ENCODE measurements around the gene DYDC1. TPM values are rescaled to one million over a fixed set of nuclear protein-coding genes. Genes with fewer than 3 reads are reported as not detected.
"Not testable (repeated sequence)": the region's sequence is repeated elsewhere in the genome, so short reads cannot be mapped to it uniquely, and the experiment has no call there.

DYDC1 gene
- polyA plus RNA-seq, 4 donors, result 0.17 to 0.76 TPM; not detected in 2

DNA sequence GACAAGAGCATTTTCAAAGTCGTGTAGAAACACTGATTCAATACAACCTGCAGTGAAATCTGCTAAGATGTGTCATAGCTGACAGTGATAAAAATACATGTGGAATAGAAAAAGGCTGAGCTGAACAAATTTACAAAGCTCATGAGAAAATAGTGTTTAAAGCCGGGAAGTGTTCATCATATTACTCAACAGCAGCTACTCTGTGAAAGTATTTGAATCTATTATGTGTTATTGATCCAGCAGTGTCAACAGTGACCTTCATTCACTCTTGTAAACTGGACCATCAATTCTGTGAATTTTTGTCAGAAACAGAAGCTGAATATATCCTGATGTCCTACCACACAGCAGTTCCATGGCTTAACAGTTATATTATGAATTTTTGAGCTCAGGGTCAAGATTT lies 11.6 kb downstream of the DYDC1 start:
- no peak for DNase-seq (ENCODE audit: low read depth in 4 of 4, low spot score in 2 of 4)

DNA sequence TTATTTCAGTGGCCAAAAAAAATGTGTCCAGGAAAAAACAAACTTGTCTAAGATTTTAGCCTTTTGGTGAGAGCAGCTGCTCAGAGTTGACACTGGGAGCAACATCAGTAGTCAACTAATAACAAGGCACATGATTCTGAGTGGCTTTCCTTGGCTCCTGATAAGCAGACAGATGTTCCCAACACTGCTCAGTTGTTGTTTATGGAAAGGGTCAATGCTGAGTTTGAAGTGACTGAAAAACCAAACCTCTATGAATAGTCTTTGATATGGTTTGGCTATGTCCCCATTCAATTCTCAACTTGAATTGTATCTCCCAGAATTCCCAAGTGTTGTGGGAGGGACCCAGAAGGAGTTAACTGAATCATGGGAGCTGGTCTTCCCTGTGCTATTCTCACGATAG lies 12.3 kb downstream of the DYDC1 start:
- DNase-seq (ENCODE audit: low read depth in 4 of 4, low spot score in 2 of 4), result no peak

DNA sequence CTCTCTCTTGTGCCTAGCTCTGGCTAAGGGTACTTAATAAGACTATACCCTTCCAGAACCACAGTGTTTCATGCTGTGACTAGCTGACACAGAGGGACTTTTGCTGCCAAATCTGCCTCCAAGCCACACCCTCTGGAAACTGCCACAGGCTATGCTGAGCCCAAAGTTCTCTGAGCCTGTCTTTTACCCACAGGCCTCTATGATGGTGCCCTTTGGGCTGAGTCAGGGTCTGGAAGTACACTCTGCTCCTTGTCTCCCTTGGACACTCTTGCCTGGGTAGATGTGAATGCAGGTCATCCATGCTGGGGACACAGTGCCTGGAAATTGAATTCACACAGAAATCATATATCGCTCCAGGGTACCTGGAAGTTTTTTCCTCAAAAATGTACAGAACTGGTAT lies 22.6 kb downstream of the DYDC1 start:
- no peak for DNase-seq (ENCODE audit: low read depth in 4 of 4, low spot score in 2 of 4)

DNA sequence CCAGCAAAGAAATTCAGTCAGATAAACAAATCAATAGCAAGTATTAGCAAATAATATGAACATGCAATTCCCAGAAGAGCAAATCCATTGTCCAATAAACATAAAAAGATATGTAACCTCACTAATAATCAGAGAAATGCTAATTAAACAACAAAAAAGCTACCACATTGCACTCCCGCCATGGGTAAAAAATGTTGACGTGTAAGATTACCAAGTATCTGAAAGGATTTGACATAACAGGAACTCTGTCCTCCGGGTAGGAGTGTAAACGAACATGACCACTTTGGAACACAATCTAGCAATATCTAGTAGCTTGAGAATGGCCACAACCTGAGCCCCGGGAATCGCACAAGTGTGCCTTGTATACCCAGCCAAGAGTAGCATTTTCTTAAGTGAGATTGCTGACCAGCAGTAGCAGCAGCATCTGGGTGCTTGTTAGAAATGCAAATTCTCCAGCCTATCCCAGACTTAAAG lies 31.6 kb downstream of the DYDC1 start:
- DNase-seq (ENCODE audit: low read depth in 4 of 4, low spot score in 2 of 4), result no peak

DNA sequence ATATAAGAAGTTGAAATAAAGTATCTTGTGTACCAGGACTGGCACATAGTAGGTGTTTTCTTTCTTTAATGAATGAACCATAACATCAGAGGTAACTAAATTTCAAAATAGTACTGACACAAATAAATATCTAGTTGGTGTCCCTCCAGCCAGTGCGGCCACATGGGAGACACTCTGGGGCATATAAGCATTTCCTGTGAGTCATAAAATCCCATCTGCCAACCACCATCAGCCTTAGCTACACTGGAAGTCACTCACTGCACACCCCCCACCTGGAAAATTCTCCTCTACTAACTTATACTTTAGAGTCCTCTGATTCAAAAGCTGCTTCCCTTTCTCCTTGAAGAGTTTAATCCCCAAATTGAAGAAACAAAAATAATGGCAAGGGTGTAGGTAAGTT lies 32.5 kb downstream of the DYDC1 start:
- DNase-seq (ENCODE audit: low read depth in 4 of 4, low spot score in 2 of 4), result no peak

DNA sequence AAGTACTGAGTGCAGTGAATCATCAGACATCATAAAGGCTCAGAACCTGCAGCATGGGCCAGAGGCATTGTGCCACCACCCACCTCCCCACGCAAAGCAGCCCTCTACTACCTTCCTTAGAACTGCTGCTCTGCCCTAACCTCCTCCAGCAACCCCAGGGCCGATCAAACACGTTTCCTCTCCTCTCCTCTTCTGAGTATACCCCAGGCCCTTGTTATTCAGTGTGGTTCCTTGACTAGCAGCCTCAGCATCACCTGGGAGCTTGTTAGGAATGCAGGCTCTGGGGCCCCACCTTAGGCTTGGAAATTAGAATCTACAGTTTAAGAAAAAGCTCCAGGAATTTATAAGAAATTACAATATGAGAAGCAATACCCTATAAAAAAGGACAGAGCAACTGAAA lies 33.2 kb downstream of the DYDC1 start:
- DNase-seq (ENCODE audit: low read depth in 4 of 4, low spot score in 2 of 4), result no peak

DNA sequence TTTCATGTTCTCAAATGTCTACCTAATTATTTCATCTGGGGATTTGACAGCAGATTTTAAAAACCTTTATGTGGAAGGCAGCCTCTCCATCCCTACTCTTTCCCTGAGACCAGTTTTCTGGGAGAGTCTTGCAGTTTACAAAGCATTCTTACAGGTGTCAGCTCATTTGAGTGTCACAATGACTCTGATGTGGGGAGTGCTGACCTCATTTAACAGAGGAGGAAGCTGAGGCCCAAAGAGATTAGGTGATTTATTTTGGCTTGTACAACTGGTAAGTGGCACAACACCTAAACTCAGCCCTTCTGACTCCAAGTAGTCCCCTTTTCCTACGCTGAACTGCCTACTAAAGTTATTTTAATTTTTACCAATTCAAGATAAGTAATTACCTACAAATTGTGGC lies 33.8 kb downstream of the DYDC1 start:
- no peak for DNase-seq (ENCODE audit: low read depth in 4 of 4, low spot score in 2 of 4)

DNA sequence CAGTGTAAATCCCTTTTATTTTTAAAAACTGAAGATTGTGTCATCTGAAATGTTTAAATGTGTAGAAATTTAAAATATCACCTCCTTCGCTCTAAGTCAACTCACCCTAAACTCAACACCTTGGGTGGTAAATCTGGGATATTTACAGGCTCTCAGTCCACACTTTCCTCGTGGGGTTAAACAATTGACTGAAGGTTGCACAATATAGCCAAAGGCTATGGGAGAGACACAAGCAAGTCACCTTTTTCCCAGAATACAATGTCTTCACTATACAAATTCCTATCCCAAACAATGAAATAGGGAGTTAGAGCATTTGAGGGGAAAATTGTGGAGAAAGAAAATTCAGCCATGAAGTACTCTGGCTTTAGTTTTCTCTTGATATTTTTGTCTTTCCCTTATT lies 34.4 kb downstream of the DYDC1 start:
- DNase-seq (ENCODE audit: low read depth in 4 of 4, low spot score in 2 of 4), result no peak

DNA sequence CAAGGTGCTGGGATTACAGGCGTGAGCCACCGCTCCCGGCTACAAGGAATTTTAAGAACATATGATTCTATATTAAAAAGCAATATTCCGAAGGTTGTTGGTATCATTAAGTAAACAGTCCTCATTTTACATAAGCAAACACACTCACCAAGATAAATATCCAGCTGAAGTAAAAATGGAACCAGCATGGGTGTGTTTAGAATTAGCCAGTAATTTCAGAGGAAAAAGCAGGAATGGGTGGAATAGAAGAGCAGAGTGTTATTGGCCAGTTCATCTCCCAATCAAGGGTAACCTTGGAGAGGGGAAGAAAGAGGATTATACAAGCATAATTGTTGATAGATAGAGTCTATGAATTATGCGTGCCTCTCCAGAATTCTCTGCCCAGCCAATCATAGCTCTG lies 35.4 kb downstream of the DYDC1 start:
- no peak for DNase-seq (ENCODE audit: low read depth in 4 of 4, low spot score in 2 of 4)

DNA sequence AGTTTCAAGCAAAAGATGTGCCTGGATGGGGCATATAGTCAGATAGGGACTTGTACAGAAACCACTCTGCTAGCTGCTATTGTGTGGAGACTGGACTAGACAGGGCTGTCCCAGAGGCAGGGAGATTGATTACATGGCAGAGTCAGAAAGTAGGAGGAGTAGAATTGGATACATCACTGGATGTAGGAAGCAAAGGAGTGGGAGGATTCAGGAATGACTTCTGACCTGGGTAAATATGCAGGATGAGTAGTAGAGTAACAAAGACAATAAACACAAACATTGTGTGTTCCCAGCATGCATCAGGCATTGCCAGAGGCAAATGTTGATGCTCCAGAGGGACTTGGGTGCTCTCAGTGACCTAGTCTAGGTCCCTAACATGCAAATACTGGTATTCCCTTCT lies 36.2 kb downstream of the DYDC1 start:
- DNase-seq (ENCODE audit: low read depth in 4 of 4, low spot score in 2 of 4), result peak in 1 of 4 donors; percentile 1

DNA sequence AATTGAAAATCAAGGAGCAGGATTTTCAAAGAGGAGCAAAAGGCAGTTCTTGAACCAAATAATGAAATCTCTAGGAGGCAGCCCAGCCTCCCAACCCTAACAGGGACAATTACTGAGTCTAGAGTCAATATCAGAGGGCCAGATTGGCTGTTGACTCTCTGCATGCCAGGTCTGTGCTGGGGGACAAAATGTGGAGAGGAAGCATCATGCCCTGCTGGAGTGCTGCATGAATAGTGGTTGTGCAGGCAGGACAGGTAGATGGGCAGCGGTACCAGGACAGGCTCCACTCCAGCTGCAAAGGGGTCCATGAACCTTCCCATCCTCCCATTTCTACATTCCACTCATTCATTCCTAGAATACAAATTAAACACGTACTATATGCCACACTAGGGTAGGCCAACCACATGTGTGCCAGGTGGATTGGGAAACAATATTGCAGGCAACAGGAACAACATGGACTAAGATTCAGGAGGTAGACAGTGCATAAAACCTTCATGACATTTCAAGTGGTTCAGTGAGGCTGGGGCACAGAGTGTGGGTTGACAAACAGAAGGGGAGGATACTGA lies 36.7 kb downstream of the DYDC1 start:
- DNase-seq (ENCODE audit: low read depth in 4 of 4, low spot score in 2 of 4), result no peak

DNA sequence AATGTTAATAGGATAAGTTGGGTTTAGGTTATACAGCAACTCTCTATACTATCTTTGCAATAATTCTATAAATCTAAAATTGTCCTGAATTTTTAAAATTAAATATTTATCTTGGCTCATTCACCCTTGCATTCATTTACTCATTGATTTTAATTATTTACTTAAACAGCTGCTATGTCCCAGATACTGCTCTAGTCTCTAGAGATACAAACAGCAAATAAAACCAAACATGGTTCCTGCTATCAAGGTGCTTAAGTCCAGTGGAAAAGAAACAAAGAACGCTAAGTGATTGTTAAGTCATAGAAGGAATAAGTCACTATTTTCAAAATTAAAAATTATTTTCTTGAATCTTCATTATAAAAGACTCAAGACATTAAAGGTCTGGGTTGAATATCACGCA lies 37.2 kb downstream of the DYDC1 start:
- DNase-seq (ENCODE audit: low read depth in 4 of 4, low spot score in 2 of 4), result no peak

DNA sequence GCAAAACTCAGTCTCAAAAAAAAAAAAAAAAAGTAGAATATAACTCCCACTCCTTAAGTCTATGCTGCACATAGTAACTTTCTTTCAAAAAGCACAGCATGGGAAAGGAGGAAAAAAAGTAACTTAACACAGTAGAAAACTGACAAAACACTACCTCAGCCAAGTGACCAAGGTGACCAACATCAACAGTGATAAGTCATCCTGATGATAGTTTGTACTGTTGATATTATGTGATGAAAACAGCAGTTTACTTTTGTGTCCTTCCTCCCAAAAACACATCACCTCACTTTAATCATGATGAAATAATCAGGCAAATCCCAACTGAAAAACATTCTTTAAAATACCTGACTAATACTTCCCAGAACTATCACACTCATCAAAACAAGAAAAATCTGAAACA lies 37.8 kb downstream of the DYDC1 start:
- no peak for DNase-seq (ENCODE audit: low read depth in 4 of 4, low spot score in 2 of 4)

DNA sequence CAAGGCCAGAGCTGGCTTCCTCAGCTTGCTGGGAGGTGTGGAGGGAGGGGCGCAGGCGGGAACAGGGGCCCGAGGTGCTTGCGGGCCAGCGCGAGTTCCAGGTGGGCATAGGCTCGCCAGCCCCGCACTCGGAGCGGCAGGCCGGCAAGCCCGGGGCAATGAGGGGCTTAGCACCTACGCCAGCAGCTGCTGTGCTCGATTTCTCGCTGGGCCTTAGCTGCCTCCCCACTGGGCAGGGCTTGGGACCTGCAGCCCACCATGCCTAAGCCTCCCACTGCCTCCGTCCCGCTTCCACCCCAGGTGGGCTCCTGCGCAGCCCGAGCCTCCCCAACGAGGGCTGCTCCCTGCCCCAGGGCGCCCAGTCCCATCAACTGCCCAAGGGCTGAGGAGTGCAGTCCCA lies 41.2 kb downstream of the DYDC1 start:
- DNase-seq (ENCODE audit: low read depth in 4 of 4, low spot score in 2 of 4), result no peak

DNA sequence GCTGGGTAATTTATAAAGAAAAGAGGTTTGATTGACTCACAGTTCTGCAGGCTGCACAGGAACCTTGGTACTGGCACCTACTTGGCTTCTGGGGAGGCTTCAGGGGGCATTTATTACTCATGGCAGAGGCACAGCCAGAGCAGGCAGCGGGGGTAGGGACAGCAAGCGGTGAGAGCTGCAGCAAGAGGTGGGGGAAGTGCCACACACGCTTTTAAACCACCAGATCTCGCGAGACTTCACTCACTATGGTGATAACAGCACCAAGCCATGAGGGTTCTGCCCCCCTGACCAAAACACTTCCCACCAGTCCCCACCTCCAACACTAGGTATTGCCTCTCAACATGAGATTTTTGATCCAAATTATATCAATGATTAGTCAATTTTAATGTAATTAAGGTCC lies 43.0 kb downstream of the DYDC1 start:
- no peak for DNase-seq (ENCODE audit: low read depth in 4 of 4, low spot score in 2 of 4)

DNA sequence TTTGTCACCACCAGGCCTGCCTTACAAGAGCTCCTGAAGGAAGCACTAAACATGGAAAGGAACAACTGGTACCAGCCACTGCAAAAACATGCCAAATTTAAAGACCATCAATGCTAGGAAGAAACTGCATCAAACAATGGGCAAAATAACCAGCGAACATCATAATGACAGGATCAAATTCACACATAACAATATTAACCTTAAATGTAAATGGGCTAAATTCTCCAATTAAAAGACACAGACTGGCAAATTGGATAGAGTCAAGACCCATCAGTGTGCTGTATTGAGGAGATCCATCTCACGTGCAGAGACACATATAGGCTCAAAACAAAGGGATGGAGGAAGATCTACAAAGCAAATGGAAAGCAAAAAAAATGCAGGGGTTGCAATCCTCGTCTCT lies 50.6 kb downstream of the DYDC1 start:
- DNase-seq (ENCODE audit: low read depth in 4 of 4, low spot score in 2 of 4), result not testable (repeated sequence)

DNA sequence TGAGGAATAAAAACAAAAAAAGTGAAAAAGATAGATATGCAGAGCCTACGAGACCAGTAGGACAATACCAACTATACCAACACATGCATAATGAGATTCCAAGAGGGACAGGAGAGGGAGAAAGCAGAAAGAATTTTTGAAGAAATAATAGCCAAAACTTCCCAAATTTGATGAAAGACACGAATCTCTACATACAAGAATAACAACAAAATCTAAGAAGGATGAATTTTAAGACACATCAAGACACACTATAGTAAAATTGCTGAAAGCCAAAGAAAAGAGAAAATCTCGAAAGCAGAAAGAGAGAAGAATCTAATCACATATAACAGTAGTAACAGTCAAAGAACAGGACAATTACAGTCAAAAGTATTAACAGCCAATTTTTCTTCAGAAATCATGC lies 59.6 kb downstream of the DYDC1 start:
- no peak for DNase-seq (ENCODE audit: low read depth in 4 of 4, low spot score in 2 of 4)

DNA sequence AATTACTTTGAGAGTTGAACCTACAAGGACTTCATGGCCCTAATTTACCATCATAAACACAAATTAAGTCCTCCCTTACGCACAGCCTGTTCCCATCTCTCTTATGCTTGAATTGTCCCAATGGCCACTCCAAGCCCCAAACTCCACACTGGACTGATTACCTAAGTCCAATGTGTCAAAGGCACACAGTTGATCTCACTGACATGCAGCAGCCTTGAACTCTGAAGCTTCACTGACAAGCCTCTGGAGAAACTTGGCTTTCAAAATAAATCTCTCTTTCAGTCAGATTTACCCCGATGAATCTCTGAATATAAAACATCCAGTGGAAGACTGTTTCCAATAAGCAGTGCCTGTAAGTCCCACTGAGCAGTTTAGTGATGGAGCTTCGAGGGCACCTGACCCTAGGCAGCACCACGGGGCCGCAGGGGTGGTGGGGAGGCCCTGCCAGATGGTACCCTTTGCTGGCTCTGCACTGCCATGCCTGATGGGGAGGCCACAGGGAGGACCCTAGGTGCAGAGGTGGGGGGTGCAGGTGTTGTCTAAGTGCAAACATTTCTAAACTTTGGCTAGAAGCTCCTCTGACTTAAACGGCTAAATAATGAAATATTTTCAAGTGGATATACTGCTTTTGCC lies 63.8 kb downstream of the DYDC1 start:
- no peak for DNase-seq (ENCODE audit: low read depth in 4 of 4, low spot score in 2 of 4)

DNA sequence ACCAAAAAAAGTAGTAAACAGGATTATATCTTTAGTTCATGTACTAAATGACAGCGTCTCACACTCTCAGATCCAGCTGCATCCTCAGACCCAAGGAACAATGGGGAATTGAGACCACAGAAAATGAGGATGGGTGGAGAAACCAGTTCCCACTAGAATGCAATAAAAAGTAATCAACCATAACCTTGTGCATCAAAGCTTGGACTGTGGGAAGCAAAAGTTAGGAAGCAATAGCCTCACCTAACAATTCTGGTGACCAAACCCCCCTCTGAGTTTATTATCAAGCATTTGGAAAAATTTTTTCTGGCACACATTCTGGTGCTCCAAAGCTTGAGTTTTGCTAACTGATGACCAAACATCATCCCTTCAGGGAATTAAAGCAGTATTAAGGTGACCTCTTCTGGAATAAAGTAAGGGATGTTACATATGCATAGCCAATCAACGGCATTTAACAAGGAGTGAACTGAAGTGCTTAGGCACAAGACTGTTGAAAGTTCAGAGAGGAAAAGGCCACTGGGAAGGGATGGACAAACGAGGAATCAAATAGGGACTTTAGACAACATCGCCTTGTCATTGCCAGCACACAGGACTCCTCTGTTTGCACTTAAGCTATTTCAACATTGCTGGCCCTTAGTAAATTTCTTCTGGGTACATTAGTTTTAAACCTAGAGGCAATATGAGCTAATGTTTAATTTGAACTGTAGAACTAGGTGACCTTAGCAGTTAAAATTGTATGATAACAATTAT lies 65.9 kb downstream of the DYDC1 start:
- DNase-seq (ENCODE audit: low read depth in 4 of 4, low spot score in 2 of 4), result no peak

DNA sequence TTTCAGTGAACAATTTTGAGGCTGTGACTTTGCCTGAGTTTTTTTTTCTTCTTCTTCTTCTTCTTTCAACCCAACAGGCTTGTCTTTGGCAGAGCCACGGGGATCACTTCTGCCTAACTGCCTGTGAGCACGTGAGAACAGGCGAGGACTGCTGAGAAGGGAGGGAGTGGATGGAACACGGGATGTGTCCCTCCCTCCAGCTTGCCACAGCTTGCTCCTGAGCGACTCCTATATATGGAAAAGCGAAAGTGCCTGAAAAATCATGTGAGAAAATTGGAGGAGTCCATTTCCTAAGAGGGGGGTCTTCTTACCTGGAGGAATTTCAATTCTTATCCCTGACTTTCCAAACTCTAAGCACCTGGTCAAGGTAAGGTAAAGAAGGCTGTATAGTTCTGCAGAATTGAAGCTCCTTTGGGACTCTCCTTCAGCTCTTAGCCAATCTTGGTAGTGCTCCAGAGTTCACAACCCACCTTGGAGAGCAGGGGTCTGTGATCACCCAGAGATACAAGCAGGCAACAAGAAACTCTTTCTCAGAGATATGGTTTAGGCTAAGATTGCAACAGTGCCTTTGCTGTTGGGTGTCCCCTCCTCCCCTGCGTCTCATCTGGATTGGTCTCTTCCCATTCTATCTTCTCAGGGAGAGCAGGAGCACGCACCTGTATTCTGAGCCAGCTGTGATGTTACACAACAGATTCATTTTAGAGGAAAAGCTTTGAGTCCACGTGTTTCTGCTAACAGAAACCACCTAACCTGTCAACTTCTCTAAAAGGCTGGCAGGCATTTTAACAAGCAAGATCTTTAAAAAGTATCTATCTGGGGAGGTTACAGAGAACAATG lies 66.9 kb downstream of the DYDC1 start, which contains the start of gene MAT1A:
Gene MAT1A, minus strand, starts transcription at position 208 of the 837 bp plus-strand sequence. CDS start 235 bp downstream, outside the sequence.
- DNase-seq (ENCODE audit: low read depth in 4 of 4, low spot score in 2 of 4), result no peak

DNA sequence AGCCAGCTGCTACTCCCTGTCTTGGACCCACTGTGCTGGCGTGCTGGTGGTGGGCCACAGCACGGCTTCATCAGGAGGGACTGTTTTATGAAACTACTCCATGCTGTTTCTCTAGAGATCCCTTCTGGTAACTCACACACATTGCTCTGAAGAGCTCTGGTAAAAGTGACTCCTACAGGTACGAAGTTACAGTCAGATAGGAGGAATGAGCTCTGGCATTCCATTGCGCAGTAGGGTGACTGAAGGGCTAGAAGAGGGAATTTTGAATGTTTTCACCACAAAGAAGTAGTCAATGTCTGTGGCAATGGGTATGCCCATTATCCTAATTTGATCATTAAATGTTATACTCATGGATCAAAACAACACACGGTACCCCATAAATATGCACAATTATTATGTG lies 67.7 kb downstream of the DYDC1 start:
- DNase-seq (ENCODE audit: low read depth in 4 of 4, low spot score in 2 of 4), result no peak

Data from left renal cortex interstitium (tissue), 4 donors.